Raji (cell line): ENCODE data around the gene LSR.

ENCODE experiments used
- POLR2A ChIP-seq: IDR thresholded peaks from 2 replicates; pipeline ENCODE4 v1.6.1; 2011; ENCODE audit warnings: low read depth, low read length, control low read depth; ENCODE audit not compliant: insufficient read depth

LSR gene

DNA sequence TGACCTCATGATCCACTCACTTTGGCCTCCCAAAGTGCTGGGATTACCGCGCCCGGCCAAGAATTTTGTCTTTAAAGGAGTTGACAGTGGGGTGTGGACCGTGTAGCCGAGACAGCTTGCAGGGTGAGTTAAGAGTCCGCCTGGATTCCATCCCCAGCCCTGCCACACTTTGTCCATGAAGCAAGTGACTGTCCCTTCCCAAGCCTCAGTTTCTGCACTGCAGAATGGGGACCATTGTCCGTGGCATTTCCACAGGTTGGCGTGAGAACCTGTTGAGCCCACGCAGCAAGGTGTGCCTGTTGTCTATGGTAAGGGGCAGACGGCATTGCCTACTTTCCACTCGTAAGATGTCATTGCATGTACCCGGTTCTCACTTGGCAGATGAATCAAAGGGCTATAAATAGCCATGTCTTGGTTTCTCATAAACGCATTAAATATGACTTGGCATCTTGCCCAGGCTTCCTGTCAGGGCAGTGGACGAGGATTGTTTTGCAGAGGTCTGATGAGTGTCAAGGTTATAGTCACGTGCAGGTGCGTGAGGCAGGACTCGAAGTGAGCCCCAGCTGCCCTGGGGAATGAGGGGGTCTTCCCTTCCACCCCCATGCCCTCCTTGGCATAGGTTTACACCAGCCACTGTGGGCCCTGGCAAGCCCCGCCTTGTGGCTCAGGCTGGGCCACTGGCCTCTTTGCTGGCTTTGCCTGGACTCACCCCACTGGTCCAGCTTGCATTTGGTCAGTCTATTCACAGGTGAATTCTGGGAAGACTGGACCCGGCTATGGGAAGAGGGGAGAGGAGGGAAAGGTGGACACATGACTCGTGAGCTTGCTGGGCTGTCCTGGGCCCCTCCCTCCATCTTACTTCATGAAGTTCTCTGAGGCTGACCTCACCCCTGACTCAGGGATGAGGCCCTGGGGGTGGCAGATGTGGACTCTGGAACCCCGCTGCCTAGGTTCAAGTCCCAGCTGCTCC lies 34.9 kb upstream of the LSR start:
- TF ChIP-seq POLR2A, result no peak

DNA sequence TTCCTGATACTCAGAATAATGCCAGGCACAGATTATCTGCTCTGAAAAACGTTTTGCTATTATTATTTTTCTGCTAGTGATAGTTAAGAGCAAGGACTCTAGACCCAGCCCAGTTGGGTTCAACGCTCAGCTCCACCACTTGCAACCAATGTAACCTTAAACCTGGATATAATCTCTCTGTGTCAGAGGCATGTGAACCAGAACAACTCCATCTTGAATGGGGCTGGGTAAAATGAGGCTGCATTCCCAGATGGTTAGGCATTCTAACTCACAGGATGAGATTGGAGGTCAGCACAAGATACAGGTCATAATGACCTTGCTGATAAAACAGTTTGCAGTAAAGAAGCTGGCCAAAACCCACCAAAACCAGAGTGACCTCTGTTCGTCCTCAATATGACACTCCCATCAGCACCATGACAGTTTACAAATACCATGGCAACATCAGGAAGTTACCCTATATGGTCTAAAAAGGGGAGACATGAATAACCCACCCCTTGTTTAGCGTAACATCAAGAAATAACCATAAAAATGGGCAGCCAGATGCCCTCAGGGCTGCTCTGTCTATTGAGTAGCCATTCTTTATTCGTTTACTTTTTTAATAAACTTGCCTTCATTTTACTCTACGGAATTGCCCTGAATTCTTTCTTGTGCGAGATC lies 33.9 kb upstream of the LSR start:
- TF ChIP-seq POLR2A, result no peak

DNA sequence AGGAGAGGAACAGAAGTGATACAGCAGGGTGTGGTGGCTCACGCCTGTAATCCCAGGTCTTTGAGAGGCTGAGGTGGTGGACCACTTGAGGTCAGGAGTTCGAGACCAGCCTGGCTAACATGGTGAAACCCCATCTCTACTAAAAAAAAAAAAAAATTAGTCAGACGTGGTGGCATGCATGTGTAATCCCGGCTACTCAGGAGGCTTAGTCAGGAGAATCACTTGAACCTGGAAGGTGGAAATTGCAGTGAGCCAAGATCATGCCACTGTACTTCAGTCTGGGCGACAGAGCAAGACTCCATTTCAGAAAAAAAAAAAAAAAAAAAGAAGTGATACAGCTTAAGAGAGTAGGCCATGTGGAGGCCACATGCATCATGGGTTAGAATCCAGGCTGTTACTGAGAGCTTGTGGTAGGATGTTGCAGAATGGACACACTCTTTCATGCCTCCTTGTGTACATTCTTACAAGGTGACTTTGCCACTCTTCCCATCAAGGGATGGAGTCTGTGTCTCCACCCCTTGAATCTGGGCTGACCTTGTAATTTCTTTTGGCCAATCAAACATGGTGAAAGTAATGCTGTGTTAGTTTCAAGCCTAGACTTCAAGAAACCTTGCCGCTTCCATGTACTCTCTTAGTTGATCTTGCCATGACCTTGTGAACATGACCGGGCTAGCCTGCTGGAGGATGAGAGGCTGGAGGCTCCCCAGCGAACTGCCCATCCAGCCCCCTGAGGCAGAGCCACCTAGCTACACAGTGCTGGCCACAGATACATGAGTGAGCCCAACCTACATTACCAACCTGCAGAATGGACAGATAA lies 32.6 kb upstream of the LSR start:
- no peak for TF ChIP-seq POLR2A

DNA sequence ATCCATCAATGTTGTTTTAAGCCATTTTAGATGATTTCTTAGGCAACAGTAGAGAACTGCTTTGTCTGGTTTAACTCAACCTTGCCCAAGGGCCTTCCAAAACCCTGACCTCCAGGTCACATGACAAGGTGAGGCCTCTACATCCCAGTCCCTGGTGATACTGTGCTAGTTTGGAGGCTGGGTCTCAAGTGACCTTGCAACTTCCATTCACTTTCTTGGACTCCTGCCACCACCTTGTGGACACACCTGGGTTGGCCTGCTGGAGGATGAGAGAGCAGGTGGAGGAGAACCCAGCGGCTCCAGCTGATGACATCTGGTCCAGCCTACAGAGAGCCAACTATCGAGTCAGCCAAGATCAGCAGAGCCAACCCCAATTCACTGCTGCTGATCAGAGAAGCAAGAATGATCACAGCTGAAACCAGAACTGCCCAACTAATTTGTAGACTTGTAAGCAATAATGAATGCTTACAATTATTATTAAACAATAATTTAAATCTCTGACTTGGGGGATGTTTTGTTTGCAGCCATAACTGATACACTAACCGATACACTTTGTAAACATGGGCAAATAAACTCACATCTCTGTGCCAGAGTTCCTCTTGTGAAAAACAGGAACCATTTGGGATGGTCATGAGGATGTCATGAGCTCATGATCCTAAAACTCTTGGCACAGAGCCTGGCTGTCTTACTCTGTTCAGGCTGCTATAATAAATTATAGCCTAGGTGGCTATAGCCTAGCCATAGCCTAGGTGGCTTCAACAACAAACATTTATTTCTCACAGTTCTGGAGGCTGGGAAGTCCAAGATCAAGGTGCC lies 31.8 kb upstream of the LSR start:
- no peak for TF ChIP-seq POLR2A

DNA sequence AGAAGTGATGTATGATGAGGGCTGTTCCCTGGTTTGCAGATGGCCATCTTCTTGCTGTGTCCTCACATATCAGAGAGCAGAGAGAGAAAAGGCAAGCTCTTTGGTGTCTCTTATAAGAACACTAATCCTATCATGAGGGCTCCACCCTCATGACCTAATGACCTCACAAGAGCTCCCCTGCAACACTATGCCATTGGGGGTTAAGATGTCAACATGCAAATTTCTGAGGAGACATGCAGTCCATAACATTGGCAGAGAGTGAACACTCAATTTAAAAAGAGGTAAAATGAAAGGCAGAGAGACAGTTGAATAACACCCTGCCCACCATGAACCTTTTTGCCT lies 31.2 kb upstream of the LSR start:
- no peak for TF ChIP-seq POLR2A

DNA sequence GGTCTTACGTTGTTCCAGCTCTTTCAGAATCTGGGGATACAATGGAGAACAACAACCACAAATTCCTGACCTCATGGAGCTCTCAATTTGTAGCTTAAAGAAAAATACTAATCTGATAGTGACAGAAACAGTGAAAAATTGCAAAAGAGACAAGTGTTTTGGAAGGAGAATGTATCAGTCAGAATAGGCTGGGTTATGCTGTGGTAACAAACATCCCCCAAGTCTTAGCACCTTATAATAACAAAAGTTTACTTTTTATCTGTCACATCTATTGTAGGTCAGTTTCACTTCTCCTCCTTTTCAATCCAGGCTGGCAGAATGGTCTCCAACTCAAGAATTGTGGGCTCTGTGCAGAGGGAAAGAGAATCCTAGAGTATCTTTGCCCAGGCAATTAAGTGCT lies 29.8 kb upstream of the LSR start:
- TF ChIP-seq POLR2A, result no peak

DNA sequence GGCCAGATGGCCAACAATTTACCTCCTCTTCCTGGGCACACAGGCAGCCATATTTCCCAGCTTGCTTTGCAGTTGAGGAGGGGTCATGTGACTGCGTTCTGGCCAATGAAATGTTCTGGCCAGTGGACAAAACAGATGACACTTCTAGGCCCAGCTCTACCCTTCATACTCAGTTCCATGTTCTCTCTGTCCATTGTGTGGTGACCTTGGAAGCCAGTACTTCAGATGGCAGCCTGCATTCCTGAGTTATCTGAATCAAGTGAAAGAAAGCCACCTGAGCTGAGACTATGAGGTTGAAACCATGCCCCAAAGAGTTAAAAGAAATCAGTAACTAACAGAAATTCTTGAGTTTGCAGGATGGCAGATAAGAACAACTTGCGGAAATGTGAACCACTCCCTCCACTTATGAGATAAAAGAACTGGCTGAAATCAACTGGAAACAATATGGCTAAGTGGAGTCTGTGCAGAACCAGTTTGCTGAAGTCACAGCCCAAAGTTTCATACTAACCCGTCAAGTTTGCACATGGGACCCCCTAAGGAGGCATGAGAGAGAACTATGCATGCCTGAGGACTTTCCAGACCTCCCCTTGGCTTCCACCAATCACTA lies 28.4 kb upstream of the LSR start:
- TF ChIP-seq POLR2A, result no peak

DNA sequence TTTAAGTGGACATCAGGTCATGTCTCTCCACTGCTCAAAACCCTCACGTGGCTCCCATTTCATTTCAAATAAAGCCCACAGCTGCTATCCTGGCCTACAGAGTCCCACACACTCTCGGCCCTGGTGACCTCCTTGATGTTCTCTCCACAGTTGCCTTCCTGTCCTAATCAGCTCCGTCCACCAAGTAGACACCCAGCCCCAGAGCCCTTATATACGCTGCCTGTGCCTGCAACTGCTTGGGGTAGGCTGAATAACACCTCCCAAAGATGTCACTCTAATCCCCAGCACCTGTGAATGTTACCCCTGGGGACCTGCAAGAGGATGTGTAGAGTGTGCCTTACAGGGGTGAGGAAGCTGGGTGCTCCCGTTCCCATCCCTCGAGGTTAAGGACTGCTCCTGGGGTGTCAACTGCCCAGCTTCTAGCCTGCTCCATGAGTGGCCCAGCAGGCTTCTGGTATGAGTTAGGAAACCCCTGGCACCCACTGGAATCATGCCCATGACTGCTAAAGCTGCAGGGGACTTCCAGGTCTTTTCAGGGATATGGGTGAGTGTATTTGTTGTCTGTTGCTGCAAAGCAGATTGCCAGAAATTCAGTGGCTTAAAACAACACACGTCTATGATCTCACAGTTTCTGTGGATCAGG lies 26.3 kb upstream of the LSR start:
- no peak for TF ChIP-seq POLR2A

DNA sequence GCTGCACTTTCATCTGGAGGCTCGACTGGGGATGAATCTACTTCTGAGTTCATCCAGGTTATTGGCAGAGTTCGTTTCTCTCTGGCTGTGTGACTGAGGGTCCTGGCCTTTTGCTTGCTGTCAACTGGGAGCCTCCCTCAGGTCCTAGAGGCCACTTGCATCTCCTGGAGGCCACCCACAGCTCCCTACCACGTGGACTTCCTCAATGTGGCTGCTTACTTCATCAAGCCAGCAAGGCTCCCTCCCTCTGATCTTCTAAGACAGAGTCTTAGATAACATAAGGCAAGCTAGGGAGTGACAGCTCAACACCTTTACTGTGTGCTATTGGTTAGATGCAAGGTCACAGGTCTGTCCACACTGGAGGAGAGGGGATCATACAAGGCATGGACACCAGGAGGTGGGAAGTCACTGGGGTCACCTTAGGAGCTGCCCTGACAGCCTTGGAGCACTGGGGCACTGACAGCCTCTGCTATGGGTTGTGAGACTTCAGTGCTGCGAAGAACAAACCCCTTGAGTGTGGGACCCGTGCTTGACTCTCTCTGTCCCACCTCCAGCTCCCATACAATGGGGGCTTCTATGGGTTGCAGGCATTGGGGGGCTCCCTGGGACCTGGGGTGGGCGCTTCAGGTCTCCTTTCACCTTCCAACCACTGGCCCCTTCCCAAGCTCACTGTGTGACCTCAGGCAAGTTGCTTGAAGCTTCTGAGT lies 25.6 kb upstream of the LSR start:
- TF ChIP-seq POLR2A, result no peak

DNA sequence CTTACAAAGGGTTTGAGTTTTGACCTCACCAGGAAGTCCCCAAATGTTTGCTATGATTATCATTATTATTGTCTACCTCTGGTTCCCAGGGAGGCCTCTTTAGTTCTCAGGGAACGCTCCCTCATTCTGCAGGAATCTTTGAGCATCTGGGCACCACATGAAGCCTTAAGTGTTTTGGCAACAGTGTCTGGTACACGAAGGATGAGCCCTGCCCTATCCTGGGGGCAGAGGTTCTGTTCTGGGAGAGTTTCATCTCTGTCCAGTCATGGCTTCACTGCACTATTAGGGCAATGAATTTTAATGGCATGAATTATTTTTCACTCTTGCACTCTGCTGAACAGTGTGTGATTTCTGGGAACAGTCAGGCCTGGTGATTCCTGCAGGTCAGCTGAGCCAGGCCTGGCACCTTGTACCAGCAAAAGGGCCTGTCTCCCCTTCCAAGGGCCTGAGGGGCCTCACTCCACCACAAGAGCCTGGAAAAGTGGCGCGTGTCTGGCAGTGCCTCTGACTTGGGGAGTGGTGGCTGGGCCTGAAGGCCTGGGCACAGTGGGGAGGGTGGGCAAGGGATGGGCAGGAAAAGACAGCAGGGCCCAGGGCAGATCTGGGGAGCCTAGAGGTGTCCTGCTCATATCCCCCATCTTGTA lies 24.8 kb upstream of the LSR start:
- no peak for TF ChIP-seq POLR2A

DNA sequence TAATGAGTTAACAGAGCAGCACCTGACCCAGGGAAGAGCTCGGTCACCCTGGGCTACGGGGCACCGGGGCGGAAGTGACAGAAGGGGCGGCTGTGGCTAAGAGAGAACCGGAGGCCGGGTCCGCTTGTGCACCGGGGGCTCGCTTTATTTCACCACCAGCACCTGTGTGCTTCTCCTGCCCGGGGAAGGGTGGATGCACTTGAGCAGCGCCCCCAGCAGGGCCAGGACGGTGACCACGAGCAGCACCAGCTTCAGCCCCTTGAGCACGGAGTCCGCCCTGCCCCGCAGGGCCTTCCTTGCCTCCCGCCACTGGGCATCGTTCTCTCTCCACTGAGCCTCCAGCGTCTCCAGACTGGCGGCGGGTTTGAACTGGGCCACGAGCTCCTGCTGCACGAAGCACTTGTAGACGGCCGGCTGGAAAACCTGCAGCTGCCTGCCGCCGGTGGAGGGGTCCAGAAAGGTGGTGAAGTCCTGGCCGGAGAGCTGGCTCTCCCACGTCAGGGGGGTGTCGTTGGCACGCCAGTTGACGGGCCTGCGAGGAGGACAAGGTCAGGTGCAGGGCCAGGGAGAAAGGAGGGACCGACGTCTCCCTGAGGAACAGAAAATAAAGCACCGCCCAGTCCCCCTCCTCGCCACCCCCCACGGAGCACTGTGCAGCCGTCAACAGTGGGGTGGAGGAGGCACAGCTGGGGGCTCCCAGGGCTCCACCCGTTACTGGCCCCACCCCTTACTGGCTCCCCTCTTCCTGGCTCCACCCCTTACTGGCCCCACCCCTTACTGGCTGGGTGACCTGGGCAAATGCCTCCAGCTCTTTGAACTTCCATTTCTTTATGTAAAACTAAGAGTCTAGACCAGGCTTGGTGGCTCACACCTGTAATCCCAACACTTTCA lies 23.9 kb upstream of the LSR start:
- TF ChIP-seq POLR2A, result no peak

DNA sequence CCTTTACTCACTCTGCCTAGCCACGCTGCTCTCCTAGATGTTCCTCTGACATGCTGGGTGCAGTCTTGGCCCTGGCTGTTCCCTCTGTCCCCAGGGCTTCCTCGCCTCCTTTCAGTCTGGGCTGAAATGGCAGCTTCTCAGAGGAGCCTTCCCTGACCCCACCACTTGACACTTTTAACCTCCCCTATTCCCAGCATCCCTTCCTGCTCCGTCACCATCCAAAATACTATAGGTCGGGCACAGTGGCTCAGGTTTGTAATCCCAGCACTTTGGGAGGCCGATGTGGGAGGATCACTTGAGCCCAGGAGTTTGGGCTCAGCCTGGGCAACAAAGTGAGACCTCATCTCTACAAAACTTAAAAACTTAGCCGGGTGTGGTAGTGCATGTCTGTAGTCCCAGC lies 22.9 kb upstream of the LSR start:
- no peak for TF ChIP-seq POLR2A
